ENCODE measurements around the gene TNF. TPM values are rescaled to one million over a fixed set of nuclear protein-coding genes. Genes with fewer than 3 reads are reported as not detected.

Gene TNF
- total RNA-seq, 1 experiment from 2014 or later = 223 TPM

GRCh38 chr6:31572041-31572911, 3.1 kb upstream of the TNF start, which contains the start of gene LTA:
TSS of gene LTA (plus strand) at chr6:31572289. CDS start at chr6:31572743, 454 bp downstream.
- peak; percentile 92 for DNase-seq
- peak within 1 kb of the TSS; percentile 98 for H3K4me3 ChIP-seq (ENCODE audit: low read length)
- H4K20me1 ChIP-seq (ENCODE audit: insufficient read depth, low read depth, low read length) = peaks cover 18% of the 10 kb centered on the region; the same call in 1 of the 2 replicates
- H3K79me2 ChIP-seq (ENCODE audit: low read length) = peaks cover 59% of the 10 kb centered on the region
- peaks cover 91% of the 10 kb centered on the region for H3K4me1 ChIP-seq (ENCODE audit: low read length)
- H2AFZ ChIP-seq (ENCODE audit: low read length) = no peak within 1 kb of the TSS
- H3K4me2 ChIP-seq (ENCODE audit: low read depth, low read length, poor library complexity, severe bottlenecking) = peak within 1 kb of the TSS; percentile 84
- peaks cover 18% of the 10 kb centered on the region for H3K36me3 ChIP-seq (ENCODE audit: insufficient read depth, low read length)
- peak within 1 kb of the TSS; percentile 95 for H3K27ac ChIP-seq (ENCODE audit: low read length)
- peak within 1 kb of the TSS; percentile 99 for H3K9ac ChIP-seq (ENCODE audit: low read length)
- H3K9me3 ChIP-seq (ENCODE audit: low read length) = no peaks in the 10 kb centered on the region
- H3K9me2 ChIP-seq (replicated peaks; ENCODE audit: insufficient read depth, low read length) = no peaks in the 10 kb centered on the region
- H3K27me3 ChIP-seq (ENCODE audit: low read length) = no peaks in the 10 kb centered on the region

- Histone ChIP-seq H3K9ac (ENCODE audit: low read length) (peak overlapping the region; percentile 99), H3K4me1 (ENCODE audit: low read length) (peaks cover 89% of the 10 kb centered on the region), H2AFZ (ENCODE audit: low read length) (no peak overlapping the region), H3K4me3 (ENCODE audit: low read length) (peak overlapping the region; percentile 98), H3K4me2 (ENCODE audit: low read depth, low read length, poor library complexity, severe bottlenecking) (peak overlapping the region; percentile 84), H3K36me3 (ENCODE audit: insufficient read depth, low read length) (peaks cover 23% of the 10 kb centered on the region), H3K27me3 (ENCODE audit: low read length) (no peaks in the 10 kb centered on the region), H3K9me3 (ENCODE audit: low read length) (no peaks in the 10 kb centered on the region), H4K20me1 (ENCODE audit: insufficient read depth, low read depth, low read length) (peaks cover 20% of the 10 kb centered on the region; the same call in 1 of the 2 replicates), H3K9me2 (replicated peaks; ENCODE audit: insufficient read depth, low read length) (no peaks in the 10 kb centered on the region), H3K27ac (ENCODE audit: low read length) (peak overlapping the region; percentile 95), H3K79me2 (ENCODE audit: low read length) (peaks cover 51% of the 10 kb centered on the region)
- DNase-seq = peak; percentile 62
Observed at GRCh38 chr6:31573239-31574105, 1.9 kb upstream of the TNF start.

- Histone ChIP-seq H3K9ac (ENCODE audit: low read length) (peak overlapping the region; percentile 99), H4K20me1 (ENCODE audit: insufficient read depth, low read depth, low read length) (peaks cover 20% of the 10 kb centered on the region; the same call in 1 of the 2 replicates), H2AFZ (ENCODE audit: low read length) (no peak overlapping the region), H3K4me3 (ENCODE audit: low read length) (peak overlapping the region; percentile 98), H3K4me1 (ENCODE audit: low read length) (peaks cover 89% of the 10 kb centered on the region), H3K9me3 (ENCODE audit: low read length) (no peaks in the 10 kb centered on the region), H3K36me3 (ENCODE audit: insufficient read depth, low read length) (peaks cover 23% of the 10 kb centered on the region), H3K27ac (ENCODE audit: low read length) (peak overlapping the region; percentile 95), H3K79me2 (ENCODE audit: low read length) (peaks cover 47% of the 10 kb centered on the region), H3K9me2 (replicated peaks; ENCODE audit: insufficient read depth, low read length) (no peaks in the 10 kb centered on the region), H3K4me2 (ENCODE audit: low read depth, low read length, poor library complexity, severe bottlenecking) (peak overlapping the region; percentile 84), H3K27me3 (ENCODE audit: low read length) (no peaks in the 10 kb centered on the region)
- DNase-seq = peak; percentile 83
Observed at GRCh38 chr6:31574106-31575061, 981 bp upstream of the TNF start.

- Histone ChIP-seq H3K9ac (ENCODE audit: low read length) (peak overlapping the region; percentile 99), H3K4me2 (ENCODE audit: low read depth, low read length, poor library complexity, severe bottlenecking) (peak overlapping the region; percentile 84), H3K4me1 (ENCODE audit: low read length) (peaks cover 85% of the 10 kb centered on the region), H3K79me2 (ENCODE audit: low read length) (peaks cover 47% of the 10 kb centered on the region), H3K9me2 (replicated peaks; ENCODE audit: insufficient read depth, low read length) (no peaks in the 10 kb centered on the region), H2AFZ (ENCODE audit: low read length) (no peak overlapping the region), H3K36me3 (ENCODE audit: insufficient read depth, low read length) (peaks cover 23% of the 10 kb centered on the region), H3K27ac (ENCODE audit: low read length) (peak overlapping the region; percentile 95), H3K27me3 (ENCODE audit: low read length) (no peaks in the 10 kb centered on the region), H3K4me3 (ENCODE audit: low read length) (peak overlapping the region; percentile 98), H3K9me3 (ENCODE audit: low read length) (no peaks in the 10 kb centered on the region), H4K20me1 (ENCODE audit: insufficient read depth, low read depth, low read length) (peaks cover 20% of the 10 kb centered on the region; the same call in 1 of the 2 replicates)
- DNase-seq = peak; percentile 82
Observed at GRCh38 chr6:31575952-31576685, 754 bp downstream of the TNF start.

GRCh38 chr6:31576897-31577578, 1.7 kb downstream of the TNF start:
- H3K9me2 ChIP-seq (replicated peaks; ENCODE audit: insufficient read depth, low read length) = no peaks in the 10 kb centered on the region
- H3K36me3 ChIP-seq (ENCODE audit: insufficient read depth, low read length) = peaks cover 23% of the 10 kb centered on the region
- peaks cover 82% of the 10 kb centered on the region for H3K4me1 ChIP-seq (ENCODE audit: low read length)
- H3K9me3 ChIP-seq (ENCODE audit: low read length) = no peaks in the 10 kb centered on the region
- peak overlapping the region; percentile 95 for H3K27ac ChIP-seq (ENCODE audit: low read length)
- H3K9ac ChIP-seq (ENCODE audit: low read length) = peak overlapping the region; percentile 99
- H3K79me2 ChIP-seq (ENCODE audit: low read length) = peaks cover 46% of the 10 kb centered on the region
- H2AFZ ChIP-seq (ENCODE audit: low read length) = no peak overlapping the region
- peak overlapping the region; percentile 98 for H3K4me3 ChIP-seq (ENCODE audit: low read length)
- peak; percentile 82 for DNase-seq
- no peaks in the 10 kb centered on the region for H3K27me3 ChIP-seq (ENCODE audit: low read length)
- peaks cover 20% of the 10 kb centered on the region; the same call in 1 of the 2 replicates for H4K20me1 ChIP-seq (ENCODE audit: insufficient read depth, low read depth, low read length)
- peak overlapping the region; percentile 84 for H3K4me2 ChIP-seq (ENCODE audit: low read depth, low read length, poor library complexity, severe bottlenecking)

GRCh38 chr6:31577579-31577966, 2.2 kb downstream of the TNF start:
- Histone ChIP-seq H3K4me1 (ENCODE audit: low read length) (peaks cover 82% of the 10 kb centered on the region), H4K20me1 (ENCODE audit: insufficient read depth, low read depth, low read length) (peaks cover 20% of the 10 kb centered on the region; the same call in 1 of the 2 replicates), H3K9ac (ENCODE audit: low read length) (peak overlapping the region; percentile 99), H3K9me2 (replicated peaks; ENCODE audit: insufficient read depth, low read length) (no peaks in the 10 kb centered on the region), H3K27ac (ENCODE audit: low read length) (peak overlapping the region; percentile 95), H3K36me3 (ENCODE audit: insufficient read depth, low read length) (peaks cover 23% of the 10 kb centered on the region), H2AFZ (ENCODE audit: low read length) (no peak overlapping the region), H3K27me3 (ENCODE audit: low read length) (no peaks in the 10 kb centered on the region), H3K4me3 (ENCODE audit: low read length) (peak overlapping the region; percentile 98), H3K4me2 (ENCODE audit: low read depth, low read length, poor library complexity, severe bottlenecking) (peak overlapping the region; percentile 84), H3K79me2 (ENCODE audit: low read length) (peaks cover 42% of the 10 kb centered on the region), H3K9me3 (ENCODE audit: low read length) (no peaks in the 10 kb centered on the region)
- no peak for DNase-seq

Measured in Karpas-422 (cell line).